ENCODE results near the gene SRCAP. TPM values are rescaled to one million over a fixed set of nuclear protein-coding genes. Genes with fewer than 3 reads are reported as not detected.

Gene SRCAP
- total RNA-seq, 1 donor from 2014 or later: 17.2 TPM

DNA sequence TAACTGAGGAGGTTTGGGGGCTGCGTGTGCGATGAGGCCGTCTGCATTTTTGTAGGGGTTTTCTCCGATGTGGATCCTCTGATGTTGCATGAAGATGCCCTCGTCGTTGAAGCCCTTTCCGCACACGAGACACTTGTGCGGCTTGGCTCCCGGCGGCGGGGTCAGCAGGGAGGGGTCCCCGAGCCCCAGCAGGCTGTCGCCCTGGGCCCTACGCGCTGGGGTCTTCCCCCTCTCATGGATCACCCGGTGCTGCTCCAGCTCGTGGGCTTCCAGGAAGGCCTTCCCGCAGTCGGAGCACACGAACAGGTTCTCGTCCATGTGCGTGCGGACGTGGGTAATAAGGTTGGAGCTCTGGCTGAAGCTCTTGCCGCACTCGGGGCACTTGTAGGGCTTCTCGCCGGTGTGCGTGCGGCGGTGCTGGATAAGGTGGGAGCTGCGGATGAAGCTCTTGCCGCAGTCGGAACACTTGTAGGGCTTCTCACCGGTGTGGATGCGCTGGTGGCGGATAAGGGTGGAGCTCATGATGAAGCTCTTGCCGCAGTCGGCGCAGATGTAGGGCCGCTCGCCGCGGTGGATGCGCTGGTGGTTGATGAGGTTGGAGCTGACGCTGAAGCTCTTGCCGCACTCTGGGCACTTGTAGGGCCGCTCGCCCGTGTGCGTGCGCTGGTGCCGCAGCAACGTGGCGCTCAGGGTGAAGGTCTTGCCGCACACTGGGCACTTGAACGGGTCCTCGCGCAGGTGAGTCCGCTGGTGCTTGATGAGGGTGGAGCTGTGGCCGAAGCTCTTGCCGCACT lies 83.7 kb downstream of the SRCAP start:
- Histone ChIP-seq H3K4me3 (ENCODE audit: low read length in 3 of 3) (no peak overlapping the region), H3K9ac (ENCODE audit: low read depth in 1 of 3, low read length in 3 of 3) (no peak overlapping the region), H3K27me3 (ENCODE audit: control insufficient read depth in 3 of 3, insufficient read depth in 3 of 3, low read length in 3 of 3) (no peaks in the 10 kb centered on the region), H3K4me1 (ENCODE audit: control insufficient read depth in 3 of 3, insufficient read depth in 3 of 3, low read length in 3 of 3) (peaks cover 32 to 40% (median 33%) of the 10 kb centered on the region in 3 donors), H3K36me3 (ENCODE audit: control insufficient read depth in 3 of 3, insufficient read depth in 3 of 3, low read length in 3 of 3) (peaks cover 14 to 36% (median 18%) of the 10 kb centered on the region in 3 donors), H3K27ac (ENCODE audit: low read depth, low read length) (no peak overlapping the region), H3K9me3 (ENCODE audit: control insufficient read depth in 3 of 3, low read length in 3 of 3) (no peaks in the 10 kb centered on the region)

GRCh38 chr16:30783280-30784109 lies 84.5 kb downstream of the SRCAP start:
- no peaks in the 10 kb centered on the region for H3K9me3 ChIP-seq (ENCODE audit: control insufficient read depth in 3 of 3, low read length in 3 of 3)
- H3K36me3 ChIP-seq (ENCODE audit: control insufficient read depth in 3 of 3, insufficient read depth in 3 of 3, low read length in 3 of 3): peaks cover 14 to 36% (median 18%) of the 10 kb centered on the region in 3 donors
- H3K4me1 ChIP-seq (ENCODE audit: control insufficient read depth in 3 of 3, insufficient read depth in 3 of 3, low read length in 3 of 3): peaks cover 28 to 37% (median 29%) of the 10 kb centered on the region in 3 donors
- H3K27ac ChIP-seq (ENCODE audit: low read depth, low read length): no peak overlapping the region
- H3K9ac ChIP-seq (ENCODE audit: low read depth in 1 of 3, low read length in 3 of 3): no peak overlapping the region
- H3K4me3 ChIP-seq (ENCODE audit: low read length in 3 of 3): no peak overlapping the region
- H3K27me3 ChIP-seq (ENCODE audit: control insufficient read depth in 3 of 3, insufficient read depth in 3 of 3, low read length in 3 of 3): no peaks in the 10 kb centered on the region

DNA sequence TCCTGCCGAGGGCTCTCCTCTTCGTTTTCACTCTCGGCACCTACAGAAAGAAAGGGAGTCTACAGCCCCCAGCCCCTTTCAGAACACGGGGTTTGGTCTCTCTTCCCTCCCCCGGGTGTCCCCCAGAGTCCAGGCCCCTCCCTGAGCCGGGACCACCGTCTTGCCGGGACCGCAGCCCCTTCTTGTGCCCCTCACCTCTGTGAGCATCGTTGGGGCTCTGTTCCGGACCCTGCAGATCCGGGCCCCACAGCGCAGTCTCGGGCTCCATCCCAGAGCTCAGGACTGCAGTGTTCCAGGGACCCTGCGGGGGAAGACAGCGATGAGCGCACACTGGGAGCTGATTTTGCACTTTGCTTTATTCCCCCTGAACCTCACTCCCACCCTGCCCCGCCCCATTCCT lies 85.2 kb downstream of the SRCAP start:
- Histone ChIP-seq H3K36me3 (ENCODE audit: control insufficient read depth in 3 of 3, insufficient read depth in 3 of 3, low read length in 3 of 3) (peaks cover 14 to 35% (median 18%) of the 10 kb centered on the region in 3 donors), H3K27me3 (ENCODE audit: control insufficient read depth in 3 of 3, insufficient read depth in 3 of 3, low read length in 3 of 3) (no peaks in the 10 kb centered on the region), H3K4me3 (ENCODE audit: low read length in 3 of 3) (no peak overlapping the region), H3K9ac (ENCODE audit: low read depth in 1 of 3, low read length in 3 of 3) (no peak overlapping the region), H3K27ac (ENCODE audit: low read depth, low read length) (no peak overlapping the region), H3K4me1 (ENCODE audit: control insufficient read depth in 3 of 3, insufficient read depth in 3 of 3, low read length in 3 of 3) (peaks cover 21 to 29% (median 22%) of the 10 kb centered on the region in 3 donors), H3K9me3 (ENCODE audit: control insufficient read depth in 3 of 3, low read length in 3 of 3) (no peaks in the 10 kb centered on the region)

- Histone ChIP-seq H3K27ac (ENCODE audit: low read depth, low read length) (peak overlapping the region; percentile 51), H3K4me1 (ENCODE audit: control insufficient read depth in 3 of 3, insufficient read depth in 3 of 3, low read length in 3 of 3) (peaks cover 21 to 27% (median 21%) of the 10 kb centered on the region in 3 donors), H3K9me3 (ENCODE audit: control insufficient read depth in 3 of 3, low read length in 3 of 3) (no peaks in the 10 kb centered on the region), H3K9ac (ENCODE audit: low read depth in 1 of 3, low read length in 3 of 3) (peak overlapping the region; percentile 71 to 84 (median 72)), H3K27me3 (ENCODE audit: control insufficient read depth in 3 of 3, insufficient read depth in 3 of 3, low read length in 3 of 3) (no peaks in the 10 kb centered on the region), H3K4me3 (ENCODE audit: low read length in 3 of 3) (peak overlapping the region; percentile 72 to 94 (median 82)), H3K36me3 (ENCODE audit: control insufficient read depth in 3 of 3, insufficient read depth in 3 of 3, low read length in 3 of 3) (peaks cover 14 to 28% (median 18%) of the 10 kb centered on the region in 3 donors)
These were observed 86.4 kb downstream of the SRCAP start for GRCh38 chr16:30785126-30786106.

GRCh38 chr16:30786115-30786935 lies 87.4 kb downstream of the SRCAP start:
- H3K9me3 ChIP-seq (ENCODE audit: control insufficient read depth in 3 of 3, low read length in 3 of 3): no peaks in the 10 kb centered on the region

GRCh38 chr16:30786936-30787612 lies 88.1 kb downstream of the SRCAP start, which contains the start of gene ZNF629:
Gene ZNF629, minus strand, starts transcription at chr16:30787205. Its CDS starts 2,723 bp downstream, at chr16:30784482.
- Histone ChIP-seq H3K36me3 (ENCODE audit: control insufficient read depth in 3 of 3, insufficient read depth in 3 of 3, low read length in 3 of 3) (peaks cover 8 to 22% (median 15%) of the 10 kb centered on the region in 3 donors), H3K9me3 (ENCODE audit: control insufficient read depth in 3 of 3, low read length in 3 of 3) (no peaks in the 10 kb centered on the region), H3K4me3 (ENCODE audit: low read length in 3 of 3) (peak within 1 kb of the TSS; percentile 89 to 95 (median 94)), H3K27ac (ENCODE audit: low read depth, low read length) (peak within 1 kb of the TSS; percentile 75), H3K27me3 (ENCODE audit: control insufficient read depth in 3 of 3, insufficient read depth in 3 of 3, low read length in 3 of 3) (no peaks in the 10 kb centered on the region), H3K4me1 (ENCODE audit: control insufficient read depth in 3 of 3, insufficient read depth in 3 of 3, low read length in 3 of 3) (peaks cover 21 to 27% (median 21%) of the 10 kb centered on the region in 3 donors), H3K9ac (ENCODE audit: low read depth in 1 of 3, low read length in 3 of 3) (peak within 1 kb of the TSS; percentile 90 to 96 (median 93))

More at GRCh38 chr16:30786115-30786935, 87.4 kb downstream of the SRCAP start:
- Histone ChIP-seq H3K36me3 (ENCODE audit: control insufficient read depth in 3 of 3, insufficient read depth in 3 of 3, low read length in 3 of 3) (peaks cover 14 to 28% (median 18%) of the 10 kb centered on the region in 3 donors), H3K4me3 (ENCODE audit: low read length in 3 of 3) (peak overlapping the region; percentile 72 to 95 (median 94)), H3K4me1 (ENCODE audit: control insufficient read depth in 3 of 3, insufficient read depth in 3 of 3, low read length in 3 of 3) (peaks cover 21 to 27% (median 21%) of the 10 kb centered on the region in 3 donors), H3K27me3 (ENCODE audit: control insufficient read depth in 3 of 3, insufficient read depth in 3 of 3, low read length in 3 of 3) (no peaks in the 10 kb centered on the region), H3K9ac (ENCODE audit: low read depth in 1 of 3, low read length in 3 of 3) (peak overlapping the region; percentile 72 to 96 (median 90)), H3K27ac (ENCODE audit: low read depth, low read length) (peak overlapping the region; percentile 75)

DNA sequence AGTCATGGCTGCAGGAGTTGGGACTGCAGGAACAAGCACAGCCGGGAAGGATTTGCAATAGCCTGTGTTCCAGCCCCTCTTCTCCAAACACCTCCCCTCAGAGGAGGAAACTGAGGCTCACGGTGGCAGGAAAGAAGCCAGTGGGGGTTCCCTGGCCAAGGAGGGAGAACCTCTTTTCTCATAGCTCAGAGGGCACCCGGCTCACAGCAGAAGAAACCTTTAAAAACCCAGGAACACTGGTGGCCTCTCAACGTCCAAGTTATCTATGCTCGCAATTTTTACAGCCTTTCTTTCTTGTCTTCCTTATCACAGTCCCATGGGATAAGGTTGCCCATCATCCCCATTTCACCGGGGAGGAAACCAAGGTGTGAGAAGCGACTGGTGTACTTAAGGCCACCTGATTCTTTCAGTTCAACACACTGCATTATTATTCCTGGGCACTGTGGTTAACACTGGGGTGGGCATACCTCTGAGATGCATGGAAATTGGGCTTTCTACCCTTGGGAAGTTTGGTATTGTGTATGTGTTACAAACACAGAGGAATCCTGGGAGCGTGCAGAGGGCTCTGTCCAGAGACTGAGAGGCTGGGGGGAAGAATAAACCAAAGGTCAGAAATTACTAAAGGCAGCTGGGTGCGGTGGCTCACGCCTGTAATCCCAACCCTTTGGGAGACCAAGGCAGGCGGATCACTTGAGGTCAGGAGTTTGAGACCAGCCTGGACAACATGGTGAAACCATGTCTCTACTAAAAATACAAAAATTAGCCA lies 88.8 kb downstream of the SRCAP start:
- Histone ChIP-seq H3K4me1 (ENCODE audit: control insufficient read depth in 3 of 3, insufficient read depth in 3 of 3, low read length in 3 of 3) (peaks cover 21 to 27% (median 21%) of the 10 kb centered on the region in 3 donors), H3K9me3 (ENCODE audit: control insufficient read depth in 3 of 3, low read length in 3 of 3) (no peaks in the 10 kb centered on the region), H3K36me3 (ENCODE audit: control insufficient read depth in 3 of 3, insufficient read depth in 3 of 3, low read length in 3 of 3) (peaks cover 5 to 15% (median 8%) of the 10 kb centered on the region in 3 donors), H3K27ac (ENCODE audit: low read depth, low read length) (peak overlapping the region; percentile 75), H3K9ac (ENCODE audit: low read depth in 1 of 3, low read length in 3 of 3) (peak overlapping the region; percentile 90 to 96 (median 93)), H3K4me3 (ENCODE audit: low read length in 3 of 3) (peak overlapping the region; percentile 89 to 95 (median 94)), H3K27me3 (ENCODE audit: control insufficient read depth in 3 of 3, insufficient read depth in 3 of 3, low read length in 3 of 3) (no peaks in the 10 kb centered on the region)
